Naive thymus-derived CD4-positive, alpha-beta T cell (primary cell): ENCODE results near the gene ARHGAP24. TPM values are rescaled to one million over a fixed set of nuclear protein-coding genes. Genes with fewer than 3 reads are reported as not detected.

Experiments used
- ATAC-seq: fragments of 150-1000 bp; cut with Tn5 transposase; 2 replicates; pipeline ENCODE4 v1.10.0; 2021; ENCODE audit warnings: mild to moderate bottlenecking, moderate library complexity
- CTCF ChIA-PET: fragments of 350-600 bp; sonication (Branson Sonifier 250); formaldehyde crosslinking; loops from one replicate; lab custom pipeline; 2021; ENCODE audit warnings: antibody characterized with exemption; lab: Charles Lee
- POLR2A ChIA-PET: fragments of 350-600 bp; sonication (Branson Sonifier 250); formaldehyde crosslinking; loops from one replicate; lab custom pipeline; 2021; ENCODE audit warnings: antibody characterized with exemption, inconsistent platforms; lab: Charles Lee
- DNase-seq, 9 donors: peaks; one replicate each; pipeline versions ENCODE4 v3.0.0 to v3.0.0-alpha.2; 2020 to 2022; ENCODE audit warnings: mixed read lengths in 1 of 9
- H3K27ac ChIP-seq: one replicate; pipeline ENCODE4 v1.7.0; 2013; ENCODE audit warnings: mild to moderate bottlenecking, low read depth, low read length, moderate library complexity
- H3K27me3 ChIP-seq, 2 donors: one replicate each; pipeline ENCODE4 v1.7.0; 2013; ENCODE audit warnings: low read length in 2 of 2, mild to moderate bottlenecking in 2 of 2, moderate library complexity in 2 of 2; ENCODE audit not compliant: control insufficient read depth in 2 of 2, insufficient read depth in 2 of 2
- H3K36me3 ChIP-seq, 3 experiments: 1 replicate in 2 of 3; 2 replicates in 1 of 3; pipeline ENCODE4 v1.7.0; 2013; ENCODE audit warnings: low read length in 3 of 3, mild to moderate bottlenecking in 3 of 3, moderate library complexity in 1 of 3; ENCODE audit not compliant: insufficient read depth in 3 of 3, control insufficient read depth in 2 of 3
- H3K4me1 ChIP-seq, 2 donors: one replicate each; pipeline ENCODE4 v1.7.0; 2013; ENCODE audit warnings: low read length in 2 of 2, mild to moderate bottlenecking in 2 of 2, moderate library complexity in 1 of 2; ENCODE audit not compliant: control insufficient read depth in 2 of 2, insufficient read depth in 2 of 2
- H3K4me3 ChIP-seq: 2 replicates; pipeline ENCODE4 v1.7.0; 2013; ENCODE audit warnings: mild to moderate bottlenecking, low read length
- H3K9me3 ChIP-seq, 3 experiments: 1 replicate in 2 of 3; 2 replicates in 1 of 3; pipeline ENCODE4 v1.7.0; 2013; ENCODE audit warnings: low read length in 3 of 3; ENCODE audit not compliant: control insufficient read depth in 2 of 3
- H3K27ac Mint-ChIP-seq, 9 donors: one replicate each; pipeline ENCODE4 v1.8.0; 2020 to 2022; ENCODE audit warnings: mixed read lengths in 9 of 9, mild to moderate bottlenecking in 8 of 9, moderate library complexity in 5 of 9, inconsistent platforms in 2 of 9
- H3K27me3 Mint-ChIP-seq, 5 donors: one replicate each; pipeline ENCODE4 v1.8.0; 2021 to 2022; ENCODE audit warnings: mixed read lengths in 5 of 5, mild to moderate bottlenecking in 1 of 5
- H3K36me3 Mint-ChIP-seq, 5 donors: one replicate each; pipeline ENCODE4 v1.8.0; 2020 to 2022; ENCODE audit warnings: mixed read lengths in 5 of 5, mild to moderate bottlenecking in 3 of 5, inconsistent platforms in 1 of 5
- H3K4me1 Mint-ChIP-seq, 7 donors: one replicate each; pipeline ENCODE4 v1.8.0; 2020 to 2022; ENCODE audit warnings: mixed read lengths in 7 of 7, mild to moderate bottlenecking in 3 of 7, inconsistent platforms in 1 of 7
- H3K4me3 Mint-ChIP-seq, 10 donors: one replicate each; pipeline ENCODE4 v1.8.0; 2020 to 2022; ENCODE audit warnings: mild to moderate bottlenecking in 10 of 10, mixed read lengths in 10 of 10, moderate library complexity in 6 of 10, inconsistent platforms in 2 of 10
- H3K9me3 Mint-ChIP-seq, 11 donors: one replicate each; pipeline ENCODE4 v1.8.0; 2020 to 2022; ENCODE audit warnings: mixed read lengths in 11 of 11, mild to moderate bottlenecking in 4 of 11, inconsistent platforms in 1 of 11, moderate library complexity in 1 of 11
- intact Hi-C, 2 donors: fragments of 100-400 bp; cut with micrococcal nuclease; formaldehyde crosslinking; loops; one replicate each; pipeline ENCODE4 v1.15.1; 2023
- polyA plus RNA-seq, 2 donors: library from polyadenylated mRNA; unstranded; fragments of 300-500 nt; fragmentation: Illumina TruSeq; gene quantifications; one replicate each; pipeline ENCODE4 v1.2.3, GENCODE V29; 2021
- total RNA-seq, 6 experiments: library from RNA in 5 of 6; stranded (reverse) in 5 of 6; gene quantifications; 1 replicate in 5 of 6; 2 replicates in 1 of 6; pipeline ENCODE4 v1.2.3 and lab custom pipeline; 2021 to 2026

ARHGAP24 gene
- total and polyA plus RNA-seq, 7 experiments from 2014 or later, result 0.41 to 12.7 (median 1.3) TPM; not detected in 3

DNA sequence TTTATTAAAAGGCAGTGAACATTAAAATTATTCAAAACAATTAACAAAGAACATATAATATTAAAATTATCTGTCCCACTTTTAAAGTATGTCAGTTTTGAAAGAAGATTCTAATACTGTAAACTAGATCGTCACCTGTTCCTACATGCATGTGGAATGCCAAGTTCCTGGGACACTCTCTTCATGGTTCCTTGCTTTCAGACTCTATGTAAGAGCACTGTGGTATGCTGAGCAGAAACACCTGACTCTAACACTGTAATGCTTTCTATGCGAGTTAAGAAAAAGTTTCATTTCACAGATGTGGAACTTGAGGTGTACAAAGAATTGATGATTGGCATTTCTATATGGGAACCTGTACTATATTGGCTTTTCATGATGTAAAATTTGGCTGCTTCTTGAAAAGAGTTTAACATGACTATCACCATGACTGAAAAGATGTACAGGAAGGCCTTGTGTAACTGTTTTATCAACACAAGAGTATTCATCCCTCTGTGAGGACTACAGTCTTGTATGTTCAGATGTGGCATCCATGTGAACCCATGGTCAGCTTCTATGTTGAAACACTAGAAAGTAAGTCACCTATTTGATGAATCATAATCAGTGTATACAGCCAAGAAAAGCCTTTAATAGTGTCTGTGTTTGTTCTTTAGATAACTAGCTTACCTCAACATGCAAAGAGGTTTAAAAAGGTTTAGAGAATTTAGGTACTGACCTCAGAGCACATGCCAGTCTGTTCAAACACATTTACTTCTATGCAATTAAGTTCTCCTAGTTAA lies 354.5 kb downstream of the ARHGAP24 start:
- H3K4me3 ChIP-seq, result no peak overlapping the region
- H3K36me3 ChIP-seq, result no peaks in the 10 kb centered on the region
- Mint-ChIP-seq H3K9me3 (peaks cover 0 to 7% (median 0%) of the 10 kb centered on the region in 11 donors), H3K36me3 (no peaks in the 10 kb centered on the region), H3K4me1 (no peaks in the 10 kb centered on the region), H3K27me3 (no peaks in the 10 kb centered on the region), H3K4me3 (no peak overlapping the region), H3K27ac (no peak overlapping the region)
- H3K27me3 ChIP-seq, result no peaks in the 10 kb centered on the region
- H3K9me3 ChIP-seq, result no peaks in the 10 kb centered on the region
- ChIA-PET POLR2A (no interaction called here), CTCF (no interaction called here)
- ATAC-seq (no peak), DNase-seq (no peak)
- H3K27ac ChIP-seq, result no peak overlapping the region
- H3K4me1 ChIP-seq, result no peaks in the 10 kb centered on the region
- intact Hi-C loops, result no loop called here

DNA sequence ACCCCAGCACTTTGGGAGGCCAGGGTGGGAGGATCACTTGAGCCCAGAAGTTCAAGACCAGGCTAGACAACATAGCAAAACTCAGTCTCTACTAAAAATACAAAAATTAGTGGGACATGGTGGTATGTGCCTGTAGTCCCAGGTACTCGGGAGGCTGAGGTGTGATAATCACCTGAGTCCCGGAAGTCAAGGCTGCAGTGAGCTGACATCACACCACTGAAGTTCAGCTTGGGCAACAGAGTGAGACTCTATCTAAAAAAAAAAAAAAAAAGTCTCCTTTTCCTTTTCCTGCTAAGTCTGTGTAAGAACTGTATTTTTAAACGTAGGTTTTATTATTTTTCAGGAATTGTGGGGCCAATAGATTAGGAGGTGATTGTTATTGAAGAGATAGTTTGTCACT lies 356.7 kb downstream of the ARHGAP24 start:
- intact Hi-C loops, result no loop called here
- H3K27ac ChIP-seq, result no peak overlapping the region
- Mint-ChIP-seq H3K9me3 (peaks cover 0 to 7% (median 0%) of the 10 kb centered on the region in 11 donors), H3K27me3 (no peaks in the 10 kb centered on the region), H3K27ac (no peak overlapping the region), H3K4me3 (no peak overlapping the region), H3K4me1 (no peaks in the 10 kb centered on the region), H3K36me3 (no peaks in the 10 kb centered on the region)
- POLR2A ChIA-PET, result no interaction called here
- ATAC-seq (no peak), DNase-seq (no peak)
- no peaks in the 10 kb centered on the region for H3K36me3 ChIP-seq
- H3K4me1 ChIP-seq, result no peaks in the 10 kb centered on the region
- no peak overlapping the region for H3K4me3 ChIP-seq
- H3K27me3 ChIP-seq, result no peaks in the 10 kb centered on the region
- H3K9me3 ChIP-seq, result no peaks in the 10 kb centered on the region
- CTCF ChIA-PET, result no interaction called here

DNA sequence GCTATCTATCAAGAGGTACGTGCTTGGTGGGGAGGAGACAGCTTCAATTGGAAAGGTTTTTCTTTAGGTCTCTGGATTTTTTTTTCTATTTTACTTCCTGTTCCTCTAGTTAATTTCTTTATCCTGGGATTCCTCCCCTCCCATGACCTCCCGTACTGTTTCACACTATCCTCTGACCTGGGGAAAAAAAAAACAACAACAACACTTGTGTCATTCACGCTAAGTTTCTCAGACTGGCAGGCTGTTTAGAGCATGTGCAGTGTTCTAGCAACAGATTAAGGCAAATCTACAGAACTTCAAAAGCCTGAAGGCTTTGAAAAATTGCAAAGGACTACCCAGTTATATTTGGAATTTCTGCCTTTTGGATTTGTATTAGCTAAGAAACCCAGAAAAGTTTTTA lies 358.4 kb downstream of the ARHGAP24 start:
- no peaks in the 10 kb centered on the region for H3K4me1 Mint-ChIP-seq
- Histone ChIP-seq H3K36me3 (no peaks in the 10 kb centered on the region), H3K4me3 (no peak overlapping the region), H3K27ac (no peak overlapping the region), H3K4me1 (no peaks in the 10 kb centered on the region), H3K9me3 (no peaks in the 10 kb centered on the region), H3K27me3 (no peaks in the 10 kb centered on the region)
- no peak overlapping the region for H3K4me3 Mint-ChIP-seq
- ATAC-seq (no peak), DNase-seq (no peak)
- peaks cover 0 to 7% (median 0%) of the 10 kb centered on the region in 11 donors for H3K9me3 Mint-ChIP-seq
- intact Hi-C loops, result no loop called here
- H3K27ac Mint-ChIP-seq, result no peak overlapping the region
- ChIA-PET CTCF (no interaction called here), POLR2A (no interaction called here)
- no peaks in the 10 kb centered on the region for H3K27me3 Mint-ChIP-seq
- H3K36me3 Mint-ChIP-seq, result no peaks in the 10 kb centered on the region

DNA sequence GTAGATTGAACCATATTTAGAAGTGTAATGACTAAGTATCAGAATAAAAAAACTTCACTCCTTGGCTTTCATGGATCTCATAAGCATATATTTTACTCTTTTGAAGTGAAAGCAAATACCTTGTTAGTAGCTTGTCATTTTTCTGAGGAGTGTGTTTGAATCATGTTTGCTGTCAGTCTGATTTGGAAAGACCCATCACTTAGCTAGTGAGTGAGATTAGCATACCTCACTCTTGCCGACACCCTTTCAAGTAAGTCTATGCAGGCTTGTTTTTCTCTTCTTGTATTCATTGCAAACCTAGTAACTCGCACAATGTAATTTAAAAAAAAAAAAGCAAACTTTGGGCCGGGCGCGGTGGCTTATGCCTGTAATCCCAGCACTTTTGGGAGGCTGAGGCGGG lies 360.0 kb downstream of the ARHGAP24 start:
- DNase-seq, result no peak
- POLR2A ChIA-PET, result no interaction called here
- intact Hi-C loops, result no loop called here

DNA sequence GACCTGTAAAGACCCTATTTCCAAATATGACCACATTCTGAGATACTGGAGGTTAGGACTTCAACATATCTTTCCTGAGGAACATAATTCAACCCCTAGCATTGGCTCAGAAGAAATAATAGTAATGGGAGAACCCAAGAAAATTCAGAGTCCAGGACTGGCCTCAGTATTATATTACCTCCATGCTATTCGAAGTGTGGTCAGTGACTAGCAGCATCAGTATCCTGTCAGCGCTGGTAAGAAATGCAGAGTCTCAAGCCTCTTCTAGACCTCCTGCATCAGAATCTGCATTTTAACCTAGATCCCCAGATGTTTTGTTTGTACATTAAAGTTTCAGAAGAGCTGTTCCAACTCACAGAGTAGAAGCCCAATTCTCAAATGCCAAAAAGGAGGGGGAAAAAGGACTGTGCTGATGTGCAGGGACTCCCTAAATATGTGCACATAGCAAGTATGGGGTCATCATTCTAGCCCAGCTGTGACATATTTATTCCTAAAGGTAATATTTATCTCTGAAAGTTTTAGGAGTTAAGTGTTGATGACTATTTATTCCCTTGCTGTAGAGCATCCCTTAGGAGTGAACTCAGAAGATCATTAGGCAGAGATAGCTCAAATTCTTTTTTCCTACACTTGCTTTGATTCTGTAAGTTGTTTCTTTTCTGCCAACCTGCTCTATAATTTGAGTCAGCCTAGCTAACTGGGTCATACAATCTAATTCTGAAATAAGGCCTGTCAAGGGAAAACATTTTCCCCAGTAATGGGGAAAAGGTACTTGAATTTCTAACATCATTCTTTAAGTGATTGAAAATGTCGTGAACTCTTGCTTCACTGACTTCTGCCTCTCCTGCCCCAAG lies 361.9 kb downstream of the ARHGAP24 start:
- Histone ChIP-seq H3K27me3 (no peaks in the 10 kb centered on the region), H3K4me1 (no peaks in the 10 kb centered on the region), H3K9me3 (no peaks in the 10 kb centered on the region), H3K36me3 (no peaks in the 10 kb centered on the region), H3K4me3 (no peak overlapping the region), H3K27ac (no peak overlapping the region)
- no peaks in the 10 kb centered on the region for H3K4me1 Mint-ChIP-seq
- intact Hi-C loops, result no loop called here
- ChIA-PET CTCF (no interaction called here), POLR2A (no interaction called here)
- DNase-seq (no peak), ATAC-seq (no peak)
- H3K27ac Mint-ChIP-seq, result no peak overlapping the region
- peaks cover 0 to 5% (median 0%) of the 10 kb centered on the region in 11 donors for H3K9me3 Mint-ChIP-seq
- H3K36me3 Mint-ChIP-seq, result no peaks in the 10 kb centered on the region
- no peak overlapping the region for H3K4me3 Mint-ChIP-seq
- H3K27me3 Mint-ChIP-seq, result no peaks in the 10 kb centered on the region

More for the DNA sequence above, 360.0 kb downstream of the ARHGAP24 start:
- Mint-ChIP-seq H3K9me3 (peaks cover 0 to 7% (median 0%) of the 10 kb centered on the region in 11 donors), H3K4me1 (no peaks in the 10 kb centered on the region), H3K27me3 (no peaks in the 10 kb centered on the region), H3K36me3 (no peaks in the 10 kb centered on the region), H3K27ac (no peak overlapping the region), H3K4me3 (no peak overlapping the region)
- no peak overlapping the region for H3K4me3 ChIP-seq
- H3K27ac ChIP-seq, result no peak overlapping the region
- H3K4me1 ChIP-seq, result no peaks in the 10 kb centered on the region
- ATAC-seq, result no peak
- H3K27me3 ChIP-seq, result no peaks in the 10 kb centered on the region
- CTCF ChIA-PET, result no interaction called here
- no peaks in the 10 kb centered on the region for H3K9me3 ChIP-seq
- no peaks in the 10 kb centered on the region for H3K36me3 ChIP-seq

DNA sequence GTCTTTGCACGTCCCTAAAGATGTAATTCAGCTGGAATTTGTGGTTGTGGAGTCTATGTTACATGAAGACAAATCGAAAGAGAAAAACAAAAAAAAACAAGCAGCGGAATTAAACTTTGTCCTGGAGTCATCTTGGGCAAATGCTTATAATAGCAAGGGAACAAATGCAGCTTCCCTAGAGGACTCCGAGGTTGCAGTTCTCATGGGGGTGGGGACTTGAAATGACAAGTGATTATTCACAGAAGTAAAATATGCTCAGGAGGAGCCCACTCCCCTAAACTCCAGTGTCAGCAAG lies 362.4 kb downstream of the ARHGAP24 start:
- intact Hi-C loops, result no loop called here

More for the DNA sequence above, 362.4 kb downstream of the ARHGAP24 start:
- ATAC-seq (no peak), DNase-seq (no peak)
- H3K4me3 ChIP-seq, result no peak overlapping the region
- POLR2A ChIA-PET, result no interaction called here
- Mint-ChIP-seq H3K36me3 (no peaks in the 10 kb centered on the region), H3K27ac (no peak overlapping the region), H3K27me3 (no peaks in the 10 kb centered on the region), H3K4me1 (no peaks in the 10 kb centered on the region), H3K9me3 (peaks cover 0 to 5% (median 0%) of the 10 kb centered on the region in 11 donors), H3K4me3 (no peak overlapping the region)
- H3K27me3 ChIP-seq, result no peaks in the 10 kb centered on the region
- no peak overlapping the region for H3K27ac ChIP-seq
- no peaks in the 10 kb centered on the region for H3K9me3 ChIP-seq
- CTCF ChIA-PET, result no interaction called here
- no peaks in the 10 kb centered on the region for H3K4me1 ChIP-seq
- no peaks in the 10 kb centered on the region for H3K36me3 ChIP-seq
